ENCODE results near the gene PTH1R. TPM values are rescaled to one million over a fixed set of nuclear protein-coding genes. Genes with fewer than 3 reads are reported as not detected.

The PTH1R gene
- total RNA-seq, 1 experiment from 2014 or later: not detected

DNA sequence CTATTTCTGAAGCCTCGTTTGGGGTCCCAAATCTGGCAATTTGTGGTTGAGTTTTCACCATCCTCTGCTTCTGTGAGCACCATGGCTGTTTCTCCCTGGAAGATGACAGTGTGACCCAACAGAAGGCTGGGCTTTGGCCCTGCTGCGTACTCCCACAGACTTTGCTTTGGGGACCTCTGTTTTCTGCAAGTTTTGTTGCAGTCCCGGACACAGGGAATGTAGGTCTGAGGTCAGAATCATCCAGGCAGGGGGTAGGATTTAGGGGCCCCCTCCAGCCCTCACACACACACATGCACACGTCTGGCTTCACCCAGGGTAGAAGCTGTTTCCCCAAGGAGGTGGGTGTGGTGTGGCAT, 6.3 kb downstream of the PTH1R start:
- no peak overlapping the region for H3K27ac ChIP-seq (ENCODE audit: low read length)
- CTCF ChIA-PET: no interaction called here
- H3K4me1 ChIP-seq (ENCODE audit: control insufficient read depth, insufficient read depth, low read length): no peaks in the 10 kb centered on the region
- no peaks in the 10 kb centered on the region for H3K9me3 ChIP-seq (ENCODE audit: control insufficient read depth, insufficient read depth, low read depth, low read length)
- intact Hi-C loops (cut with micrococcal nuclease; ENCODE audit: unreplicated experiment) (no loop called here), in situ Hi-C loops (cut with HindIII; ENCODE audit: low pct_unique_long_range_greater_than_20kb, low sequenced_read_pairs) (no loop called here)
- no peaks in the 10 kb centered on the region for H3K36me3 ChIP-seq (ENCODE audit: control insufficient read depth, insufficient read depth, low read length)
- POLR2A ChIA-PET: no interaction called here
- H3K4me3 ChIP-seq (ENCODE audit: low read depth in 2 of 2, low read length in 2 of 2): no peak overlapping the region
- BruUV-seq (replicated peaks): no TSS peak
- TF ChIP-seq SIN3A (IDR thresholded peaks at IDR 0.05; ENCODE audit: borderline replicate concordance, insufficient read depth, low read depth, low read length) (no peak), POLR2AphosphoS5 (IDR thresholded peaks at IDR 0.05; ENCODE audit: low read depth, low read length) (no peak), TCF7L2 (IDR thresholded peaks at IDR 0.05; ENCODE audit: low read depth, low read length) (no peak)
- TF ChIP-seq, protein P1, sequence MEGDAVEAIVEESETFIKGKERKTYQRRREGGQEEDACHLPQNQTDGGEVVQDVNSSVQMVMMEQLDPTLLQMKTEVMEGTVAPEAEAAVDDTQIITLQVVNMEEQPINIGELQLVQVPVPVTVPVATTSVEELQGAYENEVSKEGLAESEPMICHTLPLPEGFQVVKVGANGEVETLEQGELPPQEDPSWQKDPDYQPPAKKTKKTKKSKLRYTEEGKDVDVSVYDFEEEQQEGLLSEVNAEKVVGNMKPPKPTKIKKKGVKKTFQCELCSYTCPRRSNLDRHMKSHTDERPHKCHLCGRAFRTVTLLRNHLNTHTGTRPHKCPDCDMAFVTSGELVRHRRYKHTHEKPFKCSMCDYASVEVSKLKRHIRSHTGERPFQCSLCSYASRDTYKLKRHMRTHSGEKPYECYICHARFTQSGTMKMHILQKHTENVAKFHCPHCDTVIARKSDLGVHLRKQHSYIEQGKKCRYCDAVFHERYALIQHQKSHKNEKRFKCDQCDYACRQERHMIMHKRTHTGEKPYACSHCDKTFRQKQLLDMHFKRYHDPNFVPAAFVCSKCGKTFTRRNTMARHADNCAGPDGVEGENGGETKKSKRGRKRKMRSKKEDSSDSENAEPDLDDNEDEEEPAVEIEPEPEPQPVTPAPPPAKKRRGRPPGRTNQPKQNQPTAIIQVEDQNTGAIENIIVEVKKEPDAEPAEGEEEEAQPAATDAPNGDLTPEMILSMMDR (IDR thresholded peaks at IDR 0.05): no peak
- TF ChIP-seq, protein P2, sequence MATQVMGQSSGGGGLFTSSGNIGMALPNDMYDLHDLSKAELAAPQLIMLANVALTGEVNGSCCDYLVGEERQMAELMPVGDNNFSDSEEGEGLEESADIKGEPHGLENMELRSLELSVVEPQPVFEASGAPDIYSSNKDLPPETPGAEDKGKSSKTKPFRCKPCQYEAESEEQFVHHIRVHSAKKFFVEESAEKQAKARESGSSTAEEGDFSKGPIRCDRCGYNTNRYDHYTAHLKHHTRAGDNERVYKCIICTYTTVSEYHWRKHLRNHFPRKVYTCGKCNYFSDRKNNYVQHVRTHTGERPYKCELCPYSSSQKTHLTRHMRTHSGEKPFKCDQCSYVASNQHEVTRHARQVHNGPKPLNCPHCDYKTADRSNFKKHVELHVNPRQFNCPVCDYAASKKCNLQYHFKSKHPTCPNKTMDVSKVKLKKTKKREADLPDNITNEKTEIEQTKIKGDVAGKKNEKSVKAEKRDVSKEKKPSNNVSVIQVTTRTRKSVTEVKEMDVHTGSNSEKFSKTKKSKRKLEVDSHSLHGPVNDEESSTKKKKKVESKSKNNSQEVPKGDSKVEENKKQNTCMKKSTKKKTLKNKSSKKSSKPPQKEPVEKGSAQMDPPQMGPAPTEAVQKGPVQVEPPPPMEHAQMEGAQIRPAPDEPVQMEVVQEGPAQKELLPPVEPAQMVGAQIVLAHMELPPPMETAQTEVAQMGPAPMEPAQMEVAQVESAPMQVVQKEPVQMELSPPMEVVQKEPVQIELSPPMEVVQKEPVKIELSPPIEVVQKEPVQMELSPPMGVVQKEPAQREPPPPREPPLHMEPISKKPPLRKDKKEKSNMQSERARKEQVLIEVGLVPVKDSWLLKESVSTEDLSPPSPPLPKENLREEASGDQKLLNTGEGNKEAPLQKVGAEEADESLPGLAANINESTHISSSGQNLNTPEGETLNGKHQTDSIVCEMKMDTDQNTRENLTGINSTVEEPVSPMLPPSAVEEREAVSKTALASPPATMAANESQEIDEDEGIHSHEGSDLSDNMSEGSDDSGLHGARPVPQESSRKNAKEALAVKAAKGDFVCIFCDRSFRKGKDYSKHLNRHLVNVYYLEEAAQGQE (IDR thresholded peaks at IDR 0.05; ENCODE audit: insufficient read depth in 1 of 2, low read depth in 2 of 2, low read length in 1 of 2): no peak
- no peaks in the 10 kb centered on the region for H3K27me3 ChIP-seq (ENCODE audit: control insufficient read depth, insufficient read depth, low read length)
- DNase-seq (ENCODE audit: low read depth, low spot score): no peak
- no peak for ATAC-seq

DNA sequence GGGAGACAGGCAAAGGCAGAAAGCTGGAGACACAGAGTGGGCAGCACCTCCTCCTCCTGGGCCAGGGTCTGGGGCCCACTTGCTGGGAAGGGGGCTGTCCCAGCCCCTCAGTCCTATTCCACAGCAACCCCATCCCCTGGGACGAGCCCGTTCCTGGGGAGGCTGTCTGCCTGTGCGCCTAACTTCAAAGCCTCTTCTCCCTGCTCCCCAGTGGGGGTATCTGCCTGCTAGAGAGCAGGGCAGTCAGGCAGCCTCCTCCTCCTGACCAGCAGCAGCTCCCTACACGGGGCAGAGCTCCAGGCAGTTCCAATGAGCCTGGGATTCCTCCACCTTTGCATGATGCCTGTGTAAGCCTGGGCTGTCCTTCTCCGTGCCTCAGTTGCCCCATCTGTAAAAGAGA, 6.9 kb downstream of the PTH1R start:
- in situ Hi-C loops (cut with HindIII; ENCODE audit: low pct_unique_long_range_greater_than_20kb, low sequenced_read_pairs) (no loop called here), intact Hi-C loops (cut with micrococcal nuclease; ENCODE audit: unreplicated experiment) (no loop called here)
- Histone ChIP-seq H3K27me3 (ENCODE audit: control insufficient read depth, insufficient read depth, low read length) (no peaks in the 10 kb centered on the region), H3K4me1 (ENCODE audit: control insufficient read depth, insufficient read depth, low read length) (no peaks in the 10 kb centered on the region), H3K36me3 (ENCODE audit: control insufficient read depth, insufficient read depth, low read length) (no peaks in the 10 kb centered on the region), H3K4me3 (ENCODE audit: low read depth in 2 of 2, low read length in 2 of 2) (no peak overlapping the region), H3K27ac (ENCODE audit: low read length) (no peak overlapping the region), H3K9me3 (ENCODE audit: control insufficient read depth, insufficient read depth, low read depth, low read length) (no peaks in the 10 kb centered on the region)
- BruUV-seq (replicated peaks): no TSS peak
- ChIA-PET POLR2A (no interaction called here), CTCF (no interaction called here)
- TF ChIP-seq, protein P2 (IDR thresholded peaks at IDR 0.05; ENCODE audit: insufficient read depth in 1 of 2, low read depth in 2 of 2, low read length in 1 of 2): no peak
- TF ChIP-seq, protein P1 (IDR thresholded peaks at IDR 0.05): no peak
- no peak for TF ChIP-seq SIN3A (IDR thresholded peaks at IDR 0.05; ENCODE audit: borderline replicate concordance, insufficient read depth, low read depth, low read length)
- TF ChIP-seq POLR2AphosphoS5 (IDR thresholded peaks at IDR 0.05; ENCODE audit: low read depth, low read length): no peak
- TF ChIP-seq TCF7L2 (IDR thresholded peaks at IDR 0.05; ENCODE audit: low read depth, low read length): no peak
- ATAC-seq (no peak), DNase-seq (ENCODE audit: low read depth, low spot score) (no peak)

Data from Panc1 (cell line).